ENCODE results near the gene CAMK2N2.

- TF ChIP-seq FOXM1 (IDR thresholded peaks at IDR 0.05; ENCODE audit: borderline replicate concordance) (no peak), BHLHE40 (IDR thresholded peaks at IDR 0.05; ENCODE audit: borderline replicate concordance) (no peak), ELF4 (IDR thresholded peaks at IDR 0.05) (no peak), SP1 (IDR thresholded peaks at IDR 0.05) (no peak), ZNF384 (IDR thresholded peaks at IDR 0.05) (no peak), TARDBP (IDR thresholded peaks at IDR 0.05) (no peak), ARNT (IDR thresholded peaks at IDR 0.05) (no peak), FOXK2 (IDR thresholded peaks at IDR 0.05) (no peak), PKNOX1 (IDR thresholded peaks at IDR 0.05) (no peak), LEF1 (IDR thresholded peaks at IDR 0.05; ENCODE audit: borderline replicate concordance) (no peak), FOXA1 (IDR thresholded peaks at IDR 0.05) (no peak), SUZ12 (IDR thresholded peaks at IDR 0.05) (no peak), CTBP1 (IDR thresholded peaks at IDR 0.05; ENCODE audit: borderline replicate concordance) (no peak)
These were observed 11.8 kb downstream of the CAMK2N2 start, which contains the start of gene EEF1AKMT4 for GRCh38 chr3:184249412-184250166.

Measured in HEK293T (cell line).